Suprapubic skin (tissue), 4 donors: ENCODE results near the gene BCL6B. TPM values are rescaled to one million over a fixed set of nuclear protein-coding genes. Genes with fewer than 3 reads are reported as not detected.
A peak's percentile ranks its signal among the peaks of the same experiment; 100 is the strongest.

Source experiments
- DNase-seq, 2 donors: peaks; one replicate each; pipeline ENCODE4 v3.0.0-alpha.2; 2019; ENCODE audit warnings: low spot score in 2 of 2
- H3K27ac ChIP-seq: fragments of 200-600 bp; sonication (generic); one replicate; pipeline ENCODE4 v1.5.1; 2019
- H3K27me3 ChIP-seq: fragments of 200-600 bp; sonication (generic); one replicate; pipeline ENCODE4 v1.5.1; 2019
- H3K36me3 ChIP-seq: fragments of 200-600 bp; sonication (generic); one replicate; pipeline ENCODE4 v1.5.1; 2019
- H3K4me1 ChIP-seq: fragments of 200-600 bp; sonication (generic); one replicate; pipeline ENCODE4 v1.5.1; 2019
- H3K4me3 ChIP-seq: fragments of 200-600 bp; sonication (generic); one replicate; pipeline ENCODE4 v1.5.1; 2019; ENCODE audit warnings: mild to moderate bottlenecking
- H3K9me3 ChIP-seq: fragments of 200-600 bp; sonication (generic); one replicate; pipeline ENCODE4 v1.5.1; 2019
- EP300 ChIP-seq: sonication (generic); formaldehyde crosslinking; IDR thresholded peaks from one replicate; pipeline ENCODE4 v1.6.1; 2017; ENCODE audit warnings: antibody characterized with exemption
- POLR2A ChIP-seq, 2 donors: fragments of 450-650 bp; IDR thresholded peaks; one replicate each; pipeline ENCODE4 v1.6.1; 2017; ENCODE audit warnings: antibody characterized with exemption in 2 of 2, mild to moderate bottlenecking in 2 of 2, moderate library complexity in 2 of 2
- POLR2AphosphoS5 ChIP-seq, 3 donors: sonication (generic); formaldehyde crosslinking; IDR thresholded peaks; one replicate each; pipeline ENCODE4 v1.6.1; 2017; ENCODE audit warnings: antibody characterized with exemption in 3 of 3
- WGBS: methylation state at CpG from one replicate; pipeline ENCODE4 v1.1.5; 2018; 5-methylcytosine and 5-hydroxymethylcytosine counted together
- total RNA-seq, 4 donors: library from RNA; depleted of rRNA; stranded (reverse); fragments of >200 nt; gene quantifications; one replicate each; pipeline ENCODE4 v1.1.0, GENCODE V29; 2016
- TF ChIP-seq, protein P1 (sequence below), 2 donors: fragments of 200-600 bp in 1 of 2; fragments of 450-650 bp in 1 of 2; sonication (generic) in 1 of 2; IDR thresholded peaks; one replicate each; pipeline ENCODE4 v1.5.1; 2016 to 2019; ENCODE audit warnings: antibody characterized with exemption in 2 of 2, mild to moderate bottlenecking in 1 of 2, moderate library complexity in 1 of 2

Gene BCL6B
- total RNA-seq, 4 donors from 2014 or later: 1.6 to 3.1 (median 1.8) TPM

DNA sequence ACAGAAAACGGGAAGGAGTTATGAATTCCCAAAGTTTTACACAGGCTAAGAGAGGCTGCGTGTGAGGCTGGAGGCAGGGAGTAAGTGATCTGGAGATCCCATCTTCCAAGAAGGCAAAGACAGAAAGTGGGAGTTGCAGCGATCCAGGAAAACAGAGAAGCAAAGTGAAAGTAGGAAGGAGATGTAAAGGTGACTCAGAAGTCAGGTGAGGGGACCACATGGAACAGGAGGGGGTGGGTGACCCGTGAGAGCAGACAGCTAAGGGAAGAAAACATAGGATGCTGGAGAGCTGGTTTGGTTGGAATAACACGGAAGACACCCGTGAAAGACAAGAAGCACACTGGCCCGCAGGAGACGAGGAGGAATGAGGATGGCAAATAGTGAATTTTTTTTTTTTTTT, 25.7 kb upstream of the BCL6B start:
- H3K4me1 ChIP-seq: peaks cover 16% of the 10 kb centered on the region
- WGBS: 85% methylated on average over 8 of the region's 8 CpGs
- H3K4me3 ChIP-seq: no peak overlapping the region
- TF ChIP-seq POLR2AphosphoS5 (IDR thresholded peaks at IDR 0.05) (no peak), EP300 (no peak)
- TF ChIP-seq, protein P1, sequence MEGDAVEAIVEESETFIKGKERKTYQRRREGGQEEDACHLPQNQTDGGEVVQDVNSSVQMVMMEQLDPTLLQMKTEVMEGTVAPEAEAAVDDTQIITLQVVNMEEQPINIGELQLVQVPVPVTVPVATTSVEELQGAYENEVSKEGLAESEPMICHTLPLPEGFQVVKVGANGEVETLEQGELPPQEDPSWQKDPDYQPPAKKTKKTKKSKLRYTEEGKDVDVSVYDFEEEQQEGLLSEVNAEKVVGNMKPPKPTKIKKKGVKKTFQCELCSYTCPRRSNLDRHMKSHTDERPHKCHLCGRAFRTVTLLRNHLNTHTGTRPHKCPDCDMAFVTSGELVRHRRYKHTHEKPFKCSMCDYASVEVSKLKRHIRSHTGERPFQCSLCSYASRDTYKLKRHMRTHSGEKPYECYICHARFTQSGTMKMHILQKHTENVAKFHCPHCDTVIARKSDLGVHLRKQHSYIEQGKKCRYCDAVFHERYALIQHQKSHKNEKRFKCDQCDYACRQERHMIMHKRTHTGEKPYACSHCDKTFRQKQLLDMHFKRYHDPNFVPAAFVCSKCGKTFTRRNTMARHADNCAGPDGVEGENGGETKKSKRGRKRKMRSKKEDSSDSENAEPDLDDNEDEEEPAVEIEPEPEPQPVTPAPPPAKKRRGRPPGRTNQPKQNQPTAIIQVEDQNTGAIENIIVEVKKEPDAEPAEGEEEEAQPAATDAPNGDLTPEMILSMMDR (IDR thresholded peaks at IDR 0.05): no peak
- H3K27ac ChIP-seq: no peak overlapping the region
- no peak for DNase-seq
- peaks cover 36% of the 10 kb centered on the region for H3K36me3 ChIP-seq
- no peaks in the 10 kb centered on the region for H3K9me3 ChIP-seq
- H3K27me3 ChIP-seq: no peaks in the 10 kb centered on the region

DNA sequence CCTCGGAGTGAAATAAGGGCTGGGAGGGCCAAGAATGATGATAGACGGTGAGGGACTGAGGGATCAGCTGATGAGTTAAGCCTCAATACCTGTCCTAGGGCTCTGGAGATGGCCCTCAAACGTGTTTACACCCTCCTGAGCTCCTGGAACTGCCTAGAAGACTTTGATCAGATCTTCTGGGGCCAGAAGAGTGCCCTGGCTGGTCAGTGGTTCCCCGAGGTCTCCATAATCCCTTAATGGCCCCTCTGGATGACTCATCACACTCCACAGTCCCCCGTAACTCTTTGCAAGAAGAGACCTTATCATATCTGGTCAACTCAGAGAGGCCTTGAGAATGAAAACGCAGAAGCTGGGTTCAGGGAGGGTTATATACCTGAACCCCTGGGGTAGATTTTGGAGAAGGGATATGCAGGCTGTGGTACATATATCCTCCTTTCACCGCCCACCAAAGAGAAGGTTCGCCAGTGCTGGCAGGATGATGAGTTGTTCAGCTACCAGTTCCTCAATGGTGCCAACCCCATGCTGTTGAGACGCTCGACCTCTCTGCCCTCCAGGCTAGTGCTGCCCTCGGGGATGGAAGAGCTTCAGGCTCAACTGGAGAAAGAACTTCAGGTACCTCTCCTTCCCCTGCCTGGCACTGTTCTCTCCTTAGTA, 23.9 kb upstream of the BCL6B start:
- peak in 1 of 2 donors; percentile 40 for DNase-seq
- TF ChIP-seq EP300 (no peak), POLR2AphosphoS5 (IDR thresholded peaks at IDR 0.05) (no peak), POLR2A (IDR thresholded peaks at IDR 0.05) (no peak)
- TF ChIP-seq, protein P1 (IDR thresholded peaks at IDR 0.05): no peak
- WGBS: 76% methylated on average over 11 of the region's 11 CpGs
- H3K27ac ChIP-seq: no peak overlapping the region
- no peak overlapping the region for H3K4me3 ChIP-seq
- no peaks in the 10 kb centered on the region for H3K27me3 ChIP-seq
- H3K4me1 ChIP-seq: peaks cover 16% of the 10 kb centered on the region
- peaks cover 42% of the 10 kb centered on the region for H3K36me3 ChIP-seq
- H3K9me3 ChIP-seq: no peaks in the 10 kb centered on the region

DNA sequence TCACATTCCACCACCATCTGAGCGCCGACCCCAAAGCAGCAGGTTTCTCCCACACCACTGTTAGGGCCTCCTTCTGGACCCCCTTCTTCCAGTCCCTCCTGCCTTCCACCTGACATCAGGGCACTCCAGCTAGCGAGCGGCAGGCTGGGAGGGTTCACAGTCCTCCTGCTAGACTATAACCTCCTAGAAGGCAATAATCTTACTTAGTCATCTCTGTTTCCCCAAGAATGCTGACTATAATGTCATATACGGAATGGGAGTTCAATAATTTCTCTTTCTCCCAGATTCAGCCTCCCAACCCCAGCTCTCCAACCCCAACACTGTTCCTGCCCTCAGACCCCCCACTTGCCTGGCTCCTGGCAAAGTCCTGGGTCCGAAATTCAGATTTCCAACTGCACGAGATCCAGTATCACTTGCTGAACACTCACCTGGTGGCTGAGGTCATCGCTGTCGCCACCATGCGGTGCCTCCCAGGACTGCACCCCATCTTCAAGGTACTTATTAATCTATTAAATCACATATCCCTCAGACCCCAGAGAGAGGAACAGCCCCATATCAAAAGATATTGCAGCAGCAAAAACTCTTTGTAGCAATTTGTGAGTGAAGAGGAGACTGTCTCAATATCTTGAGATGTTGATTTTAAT, 21.4 kb upstream of the BCL6B start:
- Histone ChIP-seq H3K4me3 (no peak overlapping the region), H3K27ac (no peak overlapping the region), H3K9me3 (no peaks in the 10 kb centered on the region), H3K36me3 (peaks cover 45% of the 10 kb centered on the region), H3K4me1 (peaks cover 6% of the 10 kb centered on the region), H3K27me3 (no peaks in the 10 kb centered on the region)
- 72% methylated on average over 10 of the region's 10 CpGs for WGBS
- TF ChIP-seq, protein P1 (IDR thresholded peaks at IDR 0.05): peak; percentile 15 to 52
- TF ChIP-seq POLR2AphosphoS5 (IDR thresholded peaks at IDR 0.05) (no peak), EP300 (no peak)
- peak in 1 of 2 donors; percentile 58 for DNase-seq

DNA sequence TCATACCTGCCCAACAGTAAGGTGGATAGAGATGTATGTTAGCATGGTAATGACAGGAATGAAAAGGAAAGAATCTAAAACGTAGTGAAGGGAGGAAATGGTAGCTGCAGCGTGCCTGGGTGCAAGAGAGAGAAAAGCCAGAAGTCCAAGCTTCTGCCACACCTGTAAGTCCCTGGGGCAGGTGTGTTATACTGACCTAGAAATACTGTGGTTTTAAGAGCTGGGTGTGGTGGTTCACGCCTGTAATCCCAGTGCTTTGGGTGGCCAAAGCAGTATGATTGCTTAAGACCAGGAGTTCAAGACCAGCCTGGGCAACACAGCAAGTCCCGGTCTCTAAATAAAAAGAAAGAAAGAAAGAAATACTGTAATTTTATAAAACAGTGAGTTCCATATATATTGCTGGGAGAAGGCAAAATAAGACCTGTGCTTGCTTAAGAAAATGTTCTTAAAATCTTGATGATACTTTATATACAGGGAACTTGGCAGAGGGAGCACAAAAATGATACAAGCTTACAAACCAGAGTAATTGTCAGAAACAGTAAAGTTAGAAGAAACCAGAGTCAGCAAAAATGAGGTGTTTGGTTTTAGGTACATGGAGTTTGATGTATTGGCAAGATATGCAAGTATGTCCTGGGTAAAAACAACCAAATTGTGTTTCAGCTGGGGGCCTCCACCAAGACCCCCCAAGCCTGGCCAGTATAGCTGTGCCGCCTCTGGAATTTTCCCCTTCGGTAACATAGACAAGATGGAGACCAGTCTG, 20.4 kb upstream of the BCL6B start:
- Histone ChIP-seq H3K9me3 (no peaks in the 10 kb centered on the region), H3K4me1 (peaks cover 3% of the 10 kb centered on the region), H3K4me3 (no peak overlapping the region), H3K27ac (no peak overlapping the region), H3K36me3 (peaks cover 52% of the 10 kb centered on the region), H3K27me3 (no peaks in the 10 kb centered on the region)
- WGBS: 84% methylated on average over 6 of the region's 6 CpGs
- TF ChIP-seq EP300 (no peak), POLR2AphosphoS5 (IDR thresholded peaks at IDR 0.05) (no peak), POLR2A (IDR thresholded peaks at IDR 0.05) (no peak)
- TF ChIP-seq, protein P1 (IDR thresholded peaks at IDR 0.05): no peak
- DNase-seq: peak in 1 of 2 donors; percentile 21

DNA sequence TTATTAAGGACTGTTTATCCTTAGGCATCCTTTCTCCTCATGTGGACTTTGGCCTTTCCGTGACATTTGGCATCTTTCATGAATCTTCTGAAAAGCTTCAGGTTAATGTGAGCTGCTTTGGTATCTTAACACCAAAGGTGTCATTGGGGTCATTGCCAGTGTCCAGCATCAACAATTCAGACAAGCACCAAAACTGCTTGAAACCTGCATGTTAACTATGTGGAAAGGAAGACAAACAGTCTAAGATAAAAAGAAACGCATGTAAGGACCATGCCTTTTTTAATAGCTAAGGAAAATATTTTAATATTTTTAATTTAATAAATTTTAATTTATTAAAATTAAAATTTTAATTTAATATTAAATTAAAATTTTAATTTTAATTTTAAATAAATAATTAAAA, 19.1 kb upstream of the BCL6B start:
- Histone ChIP-seq H3K36me3 (peaks cover 50% of the 10 kb centered on the region), H3K27me3 (no peaks in the 10 kb centered on the region), H3K4me3 (no peak overlapping the region), H3K9me3 (no peaks in the 10 kb centered on the region), H3K4me1 (peaks cover 3% of the 10 kb centered on the region), H3K27ac (no peak overlapping the region)
- 94% methylated on average over 2 of the region's 2 CpGs for WGBS
- TF ChIP-seq, protein P1 (IDR thresholded peaks at IDR 0.05): no peak
- TF ChIP-seq EP300: no peak
- no peak for TF ChIP-seq POLR2A (IDR thresholded peaks at IDR 0.05)
- TF ChIP-seq POLR2AphosphoS5 (IDR thresholded peaks at IDR 0.05): no peak
- DNase-seq: no peak
